Uterus (tissue), 4 donors: ENCODE results near the gene RAD51B. TPM values are rescaled to one million over a fixed set of nuclear protein-coding genes. Genes with fewer than 3 reads are reported as not detected.

Source experiments
- DNase-seq, 2 donors: peaks; one replicate each; pipeline ENCODE4 v3.0.0-alpha.2; 2019 to 2020
- H3K27ac ChIP-seq, 2 donors: fragments of 200-600 bp; sonication (generic); 1 replicate in 1 of 2; 2 replicates in 1 of 2; pipeline ENCODE4 v1.5.1; 2016 to 2018
- H3K27me3 ChIP-seq, 2 donors: fragments of 200-600 bp; sonication (generic); one replicate each; pipeline ENCODE4 v1.5.1; 2018 to 2019; ENCODE audit warnings: control low read depth in 1 of 2
- H3K36me3 ChIP-seq, 2 donors: fragments of 200-600 bp; sonication (generic); one replicate each; pipeline ENCODE4 v1.5.1; 2019; ENCODE audit warnings: control low read depth in 1 of 2
- H3K4me1 ChIP-seq, 2 donors: fragments of 200-600 bp; sonication (generic); one replicate each; pipeline ENCODE4 v1.5.1; 2018 to 2019; ENCODE audit warnings: control low read depth in 1 of 2
- H3K4me3 ChIP-seq, 2 donors: fragments of 200-600 bp; sonication (generic); 1 replicate in 1 of 2; 2 replicates in 1 of 2; pipeline ENCODE4 v1.5.1; 2018 to 2019; ENCODE audit warnings: mild to moderate bottlenecking in 1 of 2
- H3K9me3 ChIP-seq, 2 donors: fragments of 200-600 bp; sonication (generic); one replicate each; pipeline ENCODE4 v1.5.1; 2019; ENCODE audit warnings: control low read depth in 1 of 2
- POLR2A ChIP-seq, 2 donors: fragments of 450-650 bp; IDR thresholded peaks; one replicate each; pipeline ENCODE4 v1.6.1; 2016; ENCODE audit warnings: antibody characterized with exemption in 2 of 2, mild to moderate bottlenecking in 1 of 2, moderate library complexity in 1 of 2
- intact Hi-C: fragments of 100-400 bp; cut with DNase I; formaldehyde crosslinking; loops from one replicate; pipeline ENCODE4 v1.15.1; 2023; ENCODE audit warnings: low total_unique reads
- total RNA-seq, 4 donors: library from RNA; depleted of rRNA in 3 of 4; stranded (reverse); fragments of >200 nt in 3 of 4; gene quantifications; one replicate each; pipeline versions ENCODE4 v1.1.0 to v1.2.4, GENCODE V29; 2014 to 2023
- TF ChIP-seq, protein P1 (sequence below), 4 experiments: fragments of 200-600 bp in 2 of 4; fragments of 450-650 bp in 2 of 4; sonication (generic) in 2 of 4; IDR thresholded peaks; one replicate each; pipeline ENCODE4 v1.5.1; 2016 to 2019; ENCODE audit warnings: antibody characterized with exemption in 4 of 4, mild to moderate bottlenecking in 2 of 4, moderate library complexity in 1 of 4
- donor health status: DM: yes; HTN: yes; CAD: no.

Gene RAD51B
- total RNA-seq, 4 donors from 2014 or later = 29.5 to 100.0 (median 70.3) TPM

DNA sequence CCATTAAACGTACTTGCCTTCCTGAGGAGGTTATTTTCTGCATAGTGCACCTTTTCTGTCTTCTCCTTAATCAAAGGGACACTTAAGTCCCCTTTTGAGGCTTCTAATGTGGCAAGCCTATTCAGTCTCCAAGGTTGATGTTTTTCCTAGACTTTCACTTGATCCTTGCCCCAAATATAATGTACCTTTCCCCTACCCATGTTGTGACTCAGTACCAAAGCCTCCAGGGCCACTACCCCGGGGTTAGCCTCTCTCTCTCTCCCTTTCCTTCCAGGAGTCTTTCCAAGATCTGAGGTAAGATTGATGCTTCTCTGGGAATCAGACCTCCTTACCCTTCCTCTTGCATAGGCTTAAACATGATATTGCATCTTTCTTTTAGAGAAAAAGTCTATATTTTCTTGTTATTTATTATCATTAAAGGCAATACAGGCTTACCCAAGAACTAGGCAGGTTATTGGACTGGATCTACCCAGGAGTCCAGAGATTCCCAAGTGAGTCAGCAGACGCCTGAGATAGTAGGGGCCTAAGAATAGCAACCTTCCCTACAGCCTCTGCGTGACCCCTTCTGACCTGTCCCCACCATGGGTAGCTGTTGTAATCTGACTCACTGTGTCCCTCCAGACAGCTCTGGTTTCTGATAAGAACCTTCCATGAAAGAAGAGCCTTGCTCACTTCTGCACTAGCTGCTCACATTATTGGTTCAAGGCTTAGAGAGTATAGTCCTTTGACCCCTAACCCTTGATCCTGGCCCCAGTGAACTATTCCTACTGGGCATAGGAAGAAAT, 800.4 kb downstream of the RAD51B start:
- TF ChIP-seq, protein P1, sequence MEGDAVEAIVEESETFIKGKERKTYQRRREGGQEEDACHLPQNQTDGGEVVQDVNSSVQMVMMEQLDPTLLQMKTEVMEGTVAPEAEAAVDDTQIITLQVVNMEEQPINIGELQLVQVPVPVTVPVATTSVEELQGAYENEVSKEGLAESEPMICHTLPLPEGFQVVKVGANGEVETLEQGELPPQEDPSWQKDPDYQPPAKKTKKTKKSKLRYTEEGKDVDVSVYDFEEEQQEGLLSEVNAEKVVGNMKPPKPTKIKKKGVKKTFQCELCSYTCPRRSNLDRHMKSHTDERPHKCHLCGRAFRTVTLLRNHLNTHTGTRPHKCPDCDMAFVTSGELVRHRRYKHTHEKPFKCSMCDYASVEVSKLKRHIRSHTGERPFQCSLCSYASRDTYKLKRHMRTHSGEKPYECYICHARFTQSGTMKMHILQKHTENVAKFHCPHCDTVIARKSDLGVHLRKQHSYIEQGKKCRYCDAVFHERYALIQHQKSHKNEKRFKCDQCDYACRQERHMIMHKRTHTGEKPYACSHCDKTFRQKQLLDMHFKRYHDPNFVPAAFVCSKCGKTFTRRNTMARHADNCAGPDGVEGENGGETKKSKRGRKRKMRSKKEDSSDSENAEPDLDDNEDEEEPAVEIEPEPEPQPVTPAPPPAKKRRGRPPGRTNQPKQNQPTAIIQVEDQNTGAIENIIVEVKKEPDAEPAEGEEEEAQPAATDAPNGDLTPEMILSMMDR (IDR thresholded peaks at IDR 0.05) = no peak
- TF ChIP-seq POLR2A (IDR thresholded peaks at IDR 0.05) = no peak

DNA sequence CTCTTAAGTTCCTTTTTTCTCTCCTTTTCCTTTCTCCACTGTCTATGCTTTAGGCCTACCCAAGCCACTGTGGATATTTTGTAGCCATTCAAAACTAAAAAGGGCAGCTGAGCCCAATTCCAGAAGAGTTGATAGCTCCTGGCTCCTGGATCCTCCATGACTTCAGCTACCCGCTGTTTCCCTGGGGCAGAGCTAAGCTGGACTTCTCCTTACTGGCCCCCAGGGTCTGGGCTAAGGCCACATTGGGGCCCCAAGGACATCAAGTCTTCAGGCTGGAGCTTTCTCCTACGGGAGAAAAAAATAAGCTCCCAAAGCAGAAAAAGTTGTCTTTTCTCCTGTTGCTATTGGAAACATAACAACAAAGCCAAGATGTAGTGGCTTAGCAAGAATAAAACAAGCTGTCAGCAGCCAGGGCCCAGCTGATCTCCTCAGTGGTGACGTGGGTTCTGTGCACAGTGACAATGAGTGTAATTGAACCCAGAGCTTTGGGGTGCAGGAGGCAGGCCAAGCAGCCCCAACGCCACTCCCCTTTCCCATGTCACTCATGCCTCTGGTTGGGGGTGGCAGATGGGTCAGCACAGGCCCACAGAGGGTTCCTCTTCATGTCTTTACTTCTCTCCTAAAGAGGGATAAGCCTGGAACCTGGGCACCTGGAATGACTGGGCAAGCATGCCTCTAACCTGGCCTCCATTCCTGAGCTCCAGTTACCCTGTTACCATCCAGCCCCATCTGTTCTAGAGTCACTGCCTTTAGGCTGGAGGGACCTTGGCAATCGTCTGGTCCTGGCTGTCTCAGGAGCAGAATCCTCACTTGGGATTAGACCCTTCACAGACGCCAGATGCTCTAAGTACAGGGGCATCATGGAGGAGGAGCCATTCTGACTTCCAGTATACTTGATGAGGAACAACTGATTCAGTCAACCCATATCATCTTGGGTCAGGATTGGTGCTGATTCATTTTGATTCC, 802.1 kb downstream of the RAD51B start:
- intact Hi-C loops = no loop called here
- peak overlapping the region; percentile 71 to 86 for H3K27ac ChIP-seq
- H3K27me3 ChIP-seq = no peaks in the 10 kb centered on the region
- DNase-seq = peak in 1 of 2 donors; percentile 66
- peaks cover 0 to 9% of the 10 kb centered on the region in 2 donors for H3K4me1 ChIP-seq
- H3K36me3 ChIP-seq = no peaks in the 10 kb centered on the region
- H3K9me3 ChIP-seq = peaks cover 0 to 10% of the 10 kb centered on the region in 2 donors
- TF ChIP-seq POLR2A (IDR thresholded peaks at IDR 0.05) = no peak
- TF ChIP-seq, protein P1 (IDR thresholded peaks at IDR 0.05) = no peak
- no peak overlapping the region for H3K4me3 ChIP-seq

More for the DNA sequence above, 800.4 kb downstream of the RAD51B start:
- peak in 1 of 2 donors; percentile 60 for DNase-seq
- Histone ChIP-seq H3K36me3 (no peaks in the 10 kb centered on the region), H3K9me3 (peaks cover 0 to 21% of the 10 kb centered on the region in 2 donors), H3K27me3 (no peaks in the 10 kb centered on the region), H3K4me1 (peaks cover 0 to 9% of the 10 kb centered on the region in 2 donors), H3K4me3 (no peak overlapping the region), H3K27ac (peak overlapping the region; percentile 49 to 71)
- intact Hi-C loops = no loop called here

DNA sequence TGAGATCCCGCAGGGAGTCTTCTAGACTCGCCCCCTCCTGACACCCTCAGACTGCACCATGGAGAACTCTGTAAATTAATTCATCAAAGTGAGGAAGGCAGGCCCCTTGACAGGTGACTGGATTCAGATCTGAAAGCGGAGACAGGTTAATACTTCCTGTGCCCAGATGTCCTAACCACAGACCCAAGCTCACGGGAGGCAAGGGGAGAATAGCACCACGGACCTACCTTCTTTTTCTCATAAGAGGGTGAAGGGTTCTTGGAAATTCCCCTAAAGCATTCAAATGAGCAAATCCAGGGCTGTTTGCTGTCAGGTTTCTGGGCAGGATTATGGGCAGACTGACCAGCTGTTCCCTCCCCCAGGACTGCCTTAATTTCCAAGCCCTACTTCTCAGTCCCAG, 803.3 kb downstream of the RAD51B start:
- peak overlapping the region; percentile 71 to 86 for H3K27ac ChIP-seq
- H3K27me3 ChIP-seq = no peaks in the 10 kb centered on the region
- H3K9me3 ChIP-seq = no peaks in the 10 kb centered on the region
- DNase-seq = peak in 1 of 2 donors; percentile 53
- intact Hi-C loops = no loop called here
- H3K36me3 ChIP-seq = no peaks in the 10 kb centered on the region
- peaks cover 0 to 9% of the 10 kb centered on the region in 2 donors for H3K4me1 ChIP-seq
- TF ChIP-seq POLR2A (IDR thresholded peaks at IDR 0.05) = no peak
- TF ChIP-seq, protein P1 (IDR thresholded peaks at IDR 0.05) = no peak
- no peak overlapping the region for H3K4me3 ChIP-seq

DNA sequence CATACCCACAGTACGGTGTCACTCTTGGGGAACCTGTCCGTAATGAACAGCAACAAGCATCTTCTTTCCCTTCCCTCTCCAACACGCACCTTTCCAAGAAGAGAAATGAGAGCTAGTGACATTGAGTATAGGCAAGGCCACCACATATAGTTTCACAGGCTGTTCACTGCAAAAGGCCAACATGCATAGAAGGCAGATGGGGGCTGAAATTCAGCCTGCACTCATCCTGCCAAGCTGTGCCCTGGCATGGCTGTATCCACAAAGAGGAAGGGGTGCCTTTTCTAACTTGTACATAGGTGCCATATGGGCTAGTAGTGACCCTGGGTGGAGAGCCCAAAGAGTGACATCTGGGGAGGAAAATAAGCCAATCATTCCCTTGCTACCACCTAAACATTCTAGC, 803.7 kb downstream of the RAD51B start:
- no peaks in the 10 kb centered on the region for H3K27me3 ChIP-seq
- H3K4me3 ChIP-seq = no peak overlapping the region
- peak in 1 of 2 donors; percentile 12 for DNase-seq
- H3K27ac ChIP-seq = peak overlapping the region; percentile 71 to 86
- intact Hi-C loops = no loop called here
- no peaks in the 10 kb centered on the region for H3K36me3 ChIP-seq
- TF ChIP-seq POLR2A (IDR thresholded peaks at IDR 0.05) = no peak
- TF ChIP-seq, protein P1 (IDR thresholded peaks at IDR 0.05) = no peak
- no peaks in the 10 kb centered on the region for H3K9me3 ChIP-seq
- H3K4me1 ChIP-seq = peaks cover 0 to 9% of the 10 kb centered on the region in 2 donors
